Loucy (cell line): ENCODE results near the gene PRPF38A.

ENCODE experiments used
- H2AFZ ChIP-seq: fragments of 200-600 bp; sonication (generic); 2 replicates; pipeline ENCODE4 v1.6.0; 2016; ENCODE audit warnings: antibody characterized with exemption, mild to moderate bottlenecking, low read length, moderate library complexity
- H3F3A ChIP-seq: fragments of 200-600 bp; 2 replicates; pipeline ENCODE4 v1.6.0; 2016; ENCODE audit warnings: antibody characterized with exemption, low read depth, mild to moderate bottlenecking
- H3K27me3 ChIP-seq: fragments of 200-600 bp; sonication (generic); 2 replicates; pipeline ENCODE4 v1.6.1; 2014; ENCODE audit warnings: low read length, mild to moderate bottlenecking; ENCODE audit not compliant: insufficient read depth, poor library complexity, severe bottlenecking
- H3K36me3 ChIP-seq: fragments of 200-600 bp; sonication (generic); 2 replicates; pipeline ENCODE4 v1.6.1; 2016; ENCODE audit warnings: low read length; ENCODE audit not compliant: insufficient read depth
- H3K4me1 ChIP-seq: fragments of 200-600 bp; sonication (generic); 2 replicates; pipeline ENCODE4 v1.5.1; 2014; ENCODE audit warnings: low read length, mild to moderate bottlenecking; ENCODE audit not compliant: insufficient read depth, poor library complexity, severe bottlenecking
- H3K4me2 ChIP-seq: fragments of 200-600 bp; sonication (generic); 2 replicates; pipeline ENCODE4 v1.6.0; 2014; ENCODE audit warnings: antibody characterized with exemption, low read length, low read depth, mild to moderate bottlenecking; ENCODE audit not compliant: poor library complexity, severe bottlenecking
- H3K4me3 ChIP-seq: fragments of 200-600 bp; sonication (generic); 2 replicates; pipeline ENCODE4 v1.5.1; 2014; ENCODE audit warnings: low read length, mild to moderate bottlenecking, mixed read lengths; ENCODE audit not compliant: poor library complexity, severe bottlenecking
- H3K79me2 ChIP-seq: fragments of 200-600 bp; sonication (generic); 2 replicates; pipeline ENCODE4 v1.6.1; 2014; ENCODE audit warnings: low read length; ENCODE audit not compliant: insufficient read depth
- H3K9ac ChIP-seq: fragments of 200-600 bp; sonication (generic); 2 replicates; pipeline ENCODE4 v1.6.0; 2014; ENCODE audit warnings: mild to moderate bottlenecking, low read depth, low read length, moderate library complexity; ENCODE audit not compliant: poor library complexity, severe bottlenecking
- H3K9me2 ChIP-seq: fragments of 200-600 bp; sonication (generic); replicated peaks from 2 replicates; pipeline ENCODE4 v1.6.1; 2016; ENCODE audit warnings: low read depth, low read length, mixed read lengths
- H3K9me3 ChIP-seq: fragments of 200-600 bp; sonication (generic); 2 replicates; pipeline ENCODE4 v1.6.1; 2014; ENCODE audit warnings: mild to moderate bottlenecking, antibody characterized with exemption, low read length, low read depth; ENCODE audit not compliant: insufficient read depth
- H4K20me1 ChIP-seq: fragments of 200-600 bp; sonication (generic); 2 replicates; pipeline ENCODE4 v1.6.0; 2014; ENCODE audit warnings: antibody characterized with exemption, low read length, mild to moderate bottlenecking; ENCODE audit not compliant: insufficient read depth, poor library complexity, severe bottlenecking
- EZH2phosphoT487 ChIP-seq: fragments of 200-600 bp; IDR thresholded peaks from 2 replicates; pipeline ENCODE4 v1.6.1; 2018; ENCODE audit warnings: antibody characterized with exemption, mild to moderate bottlenecking, moderate library complexity, borderline replicate concordance
- TF ChIP-seq, protein P1 (sequence below): fragments of 200-600 bp; sonication (generic); conservative IDR thresholded peaks from 2 replicates; pipeline ENCODE4 v1.5.1; 2014; ENCODE audit warnings: mild to moderate bottlenecking, antibody characterized with exemption, low read length

Gene PRPF38A

DNA sequence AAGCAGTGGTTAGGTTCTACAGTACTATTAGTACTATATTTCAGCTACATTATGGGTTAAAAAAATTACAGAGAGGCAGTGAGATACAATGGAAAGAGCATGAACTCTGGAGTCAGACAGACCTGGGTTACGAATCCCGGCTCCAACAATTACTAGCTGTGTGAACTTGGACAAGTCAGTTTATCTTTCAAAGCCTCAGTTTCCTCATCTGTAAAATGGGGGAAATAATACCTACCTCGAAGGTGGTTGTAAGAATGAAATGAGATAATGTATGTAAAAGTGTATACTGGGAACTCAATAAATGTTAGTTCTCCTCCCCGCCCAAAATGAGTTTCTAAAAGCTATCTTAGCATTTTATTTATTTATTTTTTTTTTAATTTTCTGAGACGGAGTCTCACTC, 59.5 kb downstream of the PRPF38A start:
- Histone ChIP-seq H3K79me2 (no peaks in the 10 kb centered on the region), H3F3A (0 out of 2 replicates have a peak, but pooled peaks cover 3% of the 10 kb centered on the region), H3K36me3 (peaks cover 9% of the 10 kb centered on the region; the same call in 1 of the 2 replicates), H3K9ac (no peak overlapping the region), H3K9me3 (no peaks in the 10 kb centered on the region), H3K4me3 (no peak overlapping the region), H3K4me1 (no peaks in the 10 kb centered on the region), H3K27me3 (no peaks in the 10 kb centered on the region), H4K20me1 (no peaks in the 10 kb centered on the region), H3K4me2 (no peak overlapping the region), H3K9me2 (no peaks in the 10 kb centered on the region), H2AFZ (no peak overlapping the region)
- TF ChIP-seq, protein P1, sequence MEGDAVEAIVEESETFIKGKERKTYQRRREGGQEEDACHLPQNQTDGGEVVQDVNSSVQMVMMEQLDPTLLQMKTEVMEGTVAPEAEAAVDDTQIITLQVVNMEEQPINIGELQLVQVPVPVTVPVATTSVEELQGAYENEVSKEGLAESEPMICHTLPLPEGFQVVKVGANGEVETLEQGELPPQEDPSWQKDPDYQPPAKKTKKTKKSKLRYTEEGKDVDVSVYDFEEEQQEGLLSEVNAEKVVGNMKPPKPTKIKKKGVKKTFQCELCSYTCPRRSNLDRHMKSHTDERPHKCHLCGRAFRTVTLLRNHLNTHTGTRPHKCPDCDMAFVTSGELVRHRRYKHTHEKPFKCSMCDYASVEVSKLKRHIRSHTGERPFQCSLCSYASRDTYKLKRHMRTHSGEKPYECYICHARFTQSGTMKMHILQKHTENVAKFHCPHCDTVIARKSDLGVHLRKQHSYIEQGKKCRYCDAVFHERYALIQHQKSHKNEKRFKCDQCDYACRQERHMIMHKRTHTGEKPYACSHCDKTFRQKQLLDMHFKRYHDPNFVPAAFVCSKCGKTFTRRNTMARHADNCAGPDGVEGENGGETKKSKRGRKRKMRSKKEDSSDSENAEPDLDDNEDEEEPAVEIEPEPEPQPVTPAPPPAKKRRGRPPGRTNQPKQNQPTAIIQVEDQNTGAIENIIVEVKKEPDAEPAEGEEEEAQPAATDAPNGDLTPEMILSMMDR, result no peak

DNA sequence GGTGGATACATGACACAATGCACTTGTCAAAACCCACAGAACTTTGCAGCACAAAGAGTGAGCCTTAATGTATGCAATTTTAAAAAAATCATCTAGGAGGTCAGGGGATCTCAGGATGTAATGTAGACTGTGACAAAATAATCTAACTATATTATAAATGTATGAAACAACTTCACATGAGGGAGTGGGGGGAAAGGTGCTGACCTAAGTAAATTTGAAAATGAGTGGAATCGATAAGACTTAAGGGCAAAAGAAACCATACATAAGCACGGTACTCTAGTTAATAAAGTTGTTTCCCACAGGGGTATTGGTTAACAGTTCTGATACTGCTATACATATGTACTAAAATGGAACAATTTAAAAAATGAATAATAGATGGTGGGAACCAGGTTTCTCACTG, 64.7 kb downstream of the PRPF38A start:
- H3K9me3 ChIP-seq, result no peaks in the 10 kb centered on the region
- H4K20me1 ChIP-seq, result no peaks in the 10 kb centered on the region
- H3K9ac ChIP-seq, result no peak overlapping the region
- H3K9me2 ChIP-seq, result no peaks in the 10 kb centered on the region
- TF ChIP-seq, protein P1, result no peak
- no peak for TF ChIP-seq EZH2phosphoT487
- no peaks in the 10 kb centered on the region for H3K4me1 ChIP-seq
- H3K79me2 ChIP-seq, result no peaks in the 10 kb centered on the region
- peaks cover 18% of the 10 kb centered on the region; the same call in 1 of the 2 replicates for H3K36me3 ChIP-seq
- no peaks in the 10 kb centered on the region for H3F3A ChIP-seq
- H3K4me2 ChIP-seq, result no peak overlapping the region
- no peak overlapping the region for H3K4me3 ChIP-seq
- no peaks in the 10 kb centered on the region for H3K27me3 ChIP-seq
- no peak overlapping the region for H2AFZ ChIP-seq
